Cerebellar nuclear complex (tissue), 1 donor: Measurements from ENCODE around the gene PBXIP1.
"Not testable (repeated sequence)": the region's sequence is repeated elsewhere in the genome, so short reads cannot be mapped to it uniquely, and the experiment has no call there.

Source experiments
- DNase-seq, 2 experiments: peaks; one replicate each; lab custom pipeline; 2025; lab: John Stamatoyannopoulos, UW

Gene PBXIP1

GRCh38 chr1:154937085-154937987, 18.6 kb downstream of the PBXIP1 start:
- DNase-seq: peak; percentile 78 to 92

GRCh38 chr1:154936555-154937084, 19.3 kb downstream of the PBXIP1 start, which contains the start of gene PMVK:
Gene PMVK, minus strand, starts transcription at chr1:154936719. Its CDS starts 34 bp downstream, at chr1:154936685.
- DNase-seq: peak; percentile 58 to 92

DNA sequence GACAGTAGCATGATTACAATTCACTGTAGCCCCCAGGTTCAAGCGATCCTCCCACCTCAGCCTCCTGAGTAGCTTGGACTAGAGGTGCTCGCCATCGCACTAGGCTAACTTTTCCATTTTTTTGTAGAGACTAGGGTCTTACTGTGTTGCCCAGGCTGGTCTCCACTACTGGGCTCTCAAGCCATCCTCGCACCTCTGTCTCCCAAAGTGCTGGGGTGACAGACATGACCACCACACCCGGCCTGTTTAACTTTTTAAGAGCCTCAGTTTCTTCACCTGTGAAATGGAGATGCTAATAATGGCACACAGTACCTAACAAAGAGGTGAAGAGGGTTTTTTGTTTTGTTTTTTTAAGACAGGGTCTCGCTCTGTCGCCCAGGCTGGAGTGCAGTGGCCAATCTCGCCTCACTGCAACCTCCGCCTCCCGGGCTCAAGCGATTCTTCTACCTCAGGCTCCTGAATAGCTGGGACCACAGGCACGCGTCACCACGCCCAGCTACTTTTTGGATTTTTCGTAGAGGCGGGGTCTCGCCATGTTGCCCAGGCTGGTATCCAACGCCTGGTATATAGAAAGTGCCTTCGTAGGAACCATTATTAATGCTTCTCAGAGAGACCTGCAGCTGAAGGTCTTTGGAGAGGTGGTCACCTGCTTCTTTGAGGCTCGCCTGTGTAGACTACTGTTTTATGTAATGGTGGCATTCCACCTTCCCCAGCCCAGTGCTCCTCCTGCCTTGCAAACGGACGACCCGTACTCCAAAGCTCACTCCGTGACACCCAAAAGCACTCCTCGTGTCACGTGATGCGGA, 19.9 kb downstream of the PBXIP1 start:
- no peak for DNase-seq

GRCh38 chr1:154934358-154934948, 21.4 kb downstream of the PBXIP1 start:
- DNase-seq: no peak

- DNase-seq: no peak
Observed at GRCh38 chr1:154931940-154932487, 23.9 kb downstream of the PBXIP1 start.

GRCh38 chr1:154926201-154926600, 29.7 kb downstream of the PBXIP1 start:
- DNase-seq: no peak

DNA sequence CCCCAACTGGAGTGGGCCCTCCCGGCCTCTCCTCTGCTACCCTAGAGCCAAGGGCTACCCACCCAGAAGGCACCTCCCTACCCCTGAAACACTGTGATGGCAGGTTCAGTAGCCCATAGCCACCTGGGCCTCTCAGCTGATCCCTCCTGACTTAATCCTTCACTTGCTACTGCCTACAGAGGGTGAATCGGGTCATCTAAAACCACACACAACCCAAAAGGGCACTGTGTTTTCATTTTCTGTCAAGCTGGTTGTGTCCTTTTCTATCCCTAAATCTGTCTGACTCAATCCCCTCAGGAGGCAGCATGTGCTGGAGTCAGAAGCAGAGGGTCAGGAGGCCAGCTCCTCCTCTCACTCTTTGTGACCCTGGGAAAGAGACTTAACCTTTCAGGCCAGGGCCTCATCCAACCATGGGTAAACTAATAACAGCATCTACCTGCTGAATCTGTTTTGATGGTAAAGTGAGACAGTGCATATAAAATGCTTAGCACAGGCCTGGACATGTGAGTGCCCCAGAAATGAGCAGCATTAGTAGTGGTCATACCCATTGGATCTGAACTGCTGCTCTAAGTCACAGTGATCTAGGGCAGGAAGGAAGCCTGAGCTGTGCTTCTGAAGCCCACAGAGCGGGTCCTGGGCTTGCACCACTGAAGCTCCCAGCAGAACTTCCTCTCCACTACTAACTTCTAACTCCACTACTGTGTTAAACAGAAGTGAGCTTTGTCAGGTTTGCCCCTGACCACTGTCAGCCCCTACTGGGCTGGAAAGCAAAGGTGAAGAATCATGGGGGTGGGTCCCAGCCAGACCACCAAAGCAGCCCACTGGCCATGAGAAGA, 30.3 kb downstream of the PBXIP1 start:
- no peak for DNase-seq

- no peak for DNase-seq
Observed at GRCh38 chr1:154923695-154924094, 32.2 kb downstream of the PBXIP1 start.

GRCh38 chr1:154913273-154913672, 42.6 kb downstream of the PBXIP1 start:
- no peak for DNase-seq

- DNase-seq: no peak
Observed at GRCh38 chr1:154912755-154913154, 43.1 kb downstream of the PBXIP1 start.

DNA sequence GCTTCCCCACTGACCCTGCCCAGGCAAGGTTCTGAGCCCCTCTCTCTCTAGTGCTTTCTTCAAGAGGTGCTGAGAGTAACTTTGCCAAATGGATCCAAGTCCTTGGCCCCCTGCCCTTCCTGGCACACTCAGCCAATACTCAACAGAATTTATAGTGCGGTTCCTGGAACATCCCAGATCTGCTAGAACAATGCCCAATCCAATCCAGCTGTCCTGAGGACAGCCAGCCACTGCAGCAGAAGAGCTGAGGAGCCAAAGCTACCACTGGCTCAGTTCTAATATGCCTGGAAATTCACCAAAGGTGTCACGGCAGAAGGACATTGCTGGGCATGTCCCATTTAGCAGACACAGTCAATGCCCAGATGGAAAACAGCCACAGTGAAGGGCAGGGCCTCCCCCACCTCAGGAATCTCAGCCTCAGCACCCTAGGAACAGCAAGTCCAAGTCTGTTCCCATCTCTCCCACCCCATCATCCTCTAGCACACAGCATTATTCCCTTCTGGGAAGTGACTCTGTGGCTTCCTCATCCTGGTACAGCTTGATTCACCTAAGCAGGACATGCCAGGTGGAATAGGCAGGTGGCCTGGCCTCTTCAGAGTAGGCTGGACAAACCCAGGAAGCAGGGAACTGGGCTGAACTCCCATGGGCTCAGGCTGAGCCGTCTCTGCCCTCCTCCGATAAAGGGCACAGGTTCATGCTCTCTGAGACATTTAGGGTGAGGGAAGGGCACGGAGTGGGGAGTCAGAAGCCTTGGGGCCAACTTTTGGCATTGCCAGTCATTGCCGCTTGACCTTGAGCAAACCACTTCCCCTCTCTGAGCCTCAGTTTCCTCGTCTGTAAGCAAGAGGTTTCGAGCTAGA, 44.0 kb downstream of the PBXIP1 start:
- DNase-seq: no peak

- DNase-seq: no peak
Observed at GRCh38 chr1:154910851-154911250, 45.0 kb downstream of the PBXIP1 start.

DNA sequence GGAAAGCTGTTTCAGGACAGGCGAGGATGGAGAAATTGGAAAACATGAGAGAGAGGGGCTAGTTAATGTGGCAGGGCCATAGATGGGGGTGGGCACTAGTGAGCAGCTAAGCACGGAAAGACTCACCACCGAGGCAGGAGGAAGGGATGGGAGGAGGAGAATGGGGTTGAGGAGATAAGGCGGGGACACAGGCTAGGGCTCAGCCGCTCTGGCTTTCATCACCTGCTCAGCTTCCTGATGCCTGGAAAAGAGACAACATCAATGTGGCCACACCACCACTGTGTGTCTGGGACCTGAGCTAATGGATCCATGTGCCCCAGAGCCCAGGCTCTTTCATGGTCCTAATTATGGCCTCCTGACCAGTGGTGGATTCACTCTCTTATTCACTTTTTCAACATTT, 47.0 kb downstream of the PBXIP1 start:
- DNase-seq: no peak

DNA sequence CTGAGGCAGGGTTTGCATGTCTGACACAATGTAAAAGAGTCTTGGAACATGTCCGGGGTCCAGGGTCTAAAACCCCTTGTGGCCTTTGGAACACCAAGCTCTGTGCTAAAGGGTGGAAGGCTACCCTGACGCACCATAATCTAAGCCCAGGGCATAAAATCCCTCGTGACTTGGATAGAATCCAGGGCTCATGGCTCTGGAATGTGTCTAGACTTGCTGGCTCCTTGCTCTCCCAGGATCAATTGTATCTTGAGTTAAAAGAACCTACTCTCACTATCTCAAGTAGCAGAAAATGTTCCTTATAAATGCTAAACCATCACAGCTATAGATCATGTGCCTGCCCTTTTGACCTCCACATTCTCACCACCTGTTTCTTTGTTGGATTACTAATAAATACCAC, 47.8 kb downstream of the PBXIP1 start:
- not testable (repeated sequence) for DNase-seq

DNA sequence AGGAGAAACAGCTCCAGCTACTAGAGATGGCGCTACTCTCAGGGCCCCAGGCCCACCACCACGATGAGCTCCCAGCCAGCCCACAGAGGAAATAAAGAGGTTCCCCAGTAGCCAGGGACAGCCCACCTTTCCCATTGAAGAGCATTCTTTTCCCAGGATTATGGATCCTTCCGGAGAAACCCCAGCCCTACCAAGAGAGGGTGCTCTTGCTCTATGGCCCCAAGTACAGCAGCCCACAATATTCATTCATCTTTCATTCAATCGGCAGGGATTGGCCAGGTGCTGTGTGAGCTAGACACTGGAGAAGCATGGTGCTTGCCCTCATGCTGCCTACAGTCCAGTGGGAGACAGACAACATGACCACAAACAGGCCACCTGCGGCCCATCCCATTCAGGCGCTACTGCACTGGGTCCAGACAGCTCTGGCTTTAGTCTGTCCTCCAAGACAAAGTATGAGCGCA, 49.2 kb downstream of the PBXIP1 start:
- DNase-seq: no peak

DNA sequence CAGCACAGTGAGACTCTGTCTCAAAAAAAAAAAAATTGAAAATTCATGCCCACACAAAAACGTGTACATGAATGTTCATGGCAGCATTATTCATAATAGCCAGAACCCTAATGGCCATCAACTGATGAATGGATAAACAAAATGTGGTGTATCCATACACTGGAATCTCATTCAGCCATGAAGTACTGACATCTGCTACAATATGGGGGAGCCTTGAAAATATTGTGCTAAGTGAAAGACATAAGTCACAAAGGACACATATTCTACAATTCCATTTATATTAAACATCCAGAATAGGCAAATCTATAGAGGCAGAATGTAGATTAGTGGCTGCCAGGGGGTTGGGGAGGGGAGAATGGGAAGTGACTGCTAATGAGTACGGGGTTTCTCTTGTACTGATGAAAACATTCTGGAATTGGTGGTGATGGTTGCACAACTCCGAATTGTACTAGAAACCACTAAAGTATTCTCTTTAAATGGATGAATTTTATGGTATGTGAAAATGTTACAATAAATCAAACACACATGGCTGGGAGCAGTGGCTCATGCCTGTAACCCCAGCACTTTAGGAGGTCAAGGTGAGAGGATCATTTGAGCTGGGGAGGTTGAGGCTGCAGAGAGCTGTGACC, 52.8 kb downstream of the PBXIP1 start:
- no peak for DNase-seq

- no peak for DNase-seq
Observed at GRCh38 chr1:154901591-154901990, 54.3 kb downstream of the PBXIP1 start.

DNA sequence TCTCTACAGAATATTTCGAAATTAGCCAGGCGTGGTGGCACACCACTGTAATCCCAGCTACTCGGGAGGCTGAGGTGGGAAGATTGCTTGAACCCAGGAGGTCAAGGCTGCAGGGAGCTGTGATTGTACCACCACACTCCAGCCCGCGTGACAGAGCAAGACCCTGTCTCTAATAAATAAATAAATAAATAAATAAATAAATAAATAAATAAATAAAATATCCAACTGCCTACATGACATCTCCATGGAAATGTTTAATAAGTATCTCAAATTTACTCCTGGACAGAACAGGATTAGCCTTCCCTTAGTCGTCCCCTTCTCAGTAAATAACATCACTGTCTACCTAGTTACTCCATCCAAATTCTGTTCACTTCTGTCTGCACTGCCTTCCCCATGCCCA, 56.9 kb downstream of the PBXIP1 start:
- DNase-seq: no peak

GRCh38 chr1:154896771-154897286, 59.1 kb downstream of the PBXIP1 start:
- DNase-seq: no peak
